ENCODE data around the gene NAB1. TPM values are rescaled to one million over a fixed set of nuclear protein-coding genes. Genes with fewer than 3 reads are reported as not detected.

NAB1 gene
- polyA plus RNA-seq, 1 donor from 2014 or later = 49.8 TPM

GRCh38 chr2:190679391-190679790 lies 30.5 kb downstream of the NAB1 start:
- H2AFZ ChIP-seq (ENCODE audit: low read depth, low read length) = no peak overlapping the region
- H3K79me2 ChIP-seq (replicated peaks; ENCODE audit: insufficient read depth, low read length) = no peaks in the 10 kb centered on the region
- H3K9ac ChIP-seq (ENCODE audit: low read length) = no peak overlapping the region
- H3K4me3 ChIP-seq (ENCODE audit: low read length) = no peak overlapping the region
- H3K4me2 ChIP-seq (ENCODE audit: low read length) = no peak overlapping the region
- H3K9me3 ChIP-seq (ENCODE audit: low read length) = no peaks in the 10 kb centered on the region
- H3K27ac ChIP-seq (ENCODE audit: low read length) = no peak overlapping the region
- no peaks in the 10 kb centered on the region for H3F3A ChIP-seq (ENCODE audit: insufficient read depth, low read length, poor library complexity, severe bottlenecking)
- no peaks in the 10 kb centered on the region for H3K36me3 ChIP-seq (ENCODE audit: insufficient read depth, low read length)
- no peaks in the 10 kb centered on the region for H4K20me1 ChIP-seq (ENCODE audit: insufficient read depth)
- no peaks in the 10 kb centered on the region for H3K27me3 ChIP-seq (ENCODE audit: insufficient read depth, low read depth, low read length)
- TF ChIP-seq REST (IDR thresholded peaks at IDR 0.05; ENCODE audit: borderline replicate concordance) = no peak
- no peak for TF ChIP-seq MXI1 (conservative IDR thresholded peaks at IDR 0.05; ENCODE audit: poor library complexity, severe bottlenecking)
- no peak for TF ChIP-seq TAF1 (IDR thresholded peaks at IDR 0.05; ENCODE audit: low read depth)
- no peak for TF ChIP-seq SMC3 (conservative IDR thresholded peaks at IDR 0.05; ENCODE audit: poor library complexity)
- TF ChIP-seq POLR2AphosphoS5 (IDR thresholded peaks at IDR 0.05) = no peak
- no peak for TF ChIP-seq EZH2 (IDR thresholded peaks at IDR 0.05; ENCODE audit: borderline replicate concordance, insufficient read depth, low read length, poor library complexity, severe bottlenecking)
- no peak for TF ChIP-seq EP300 (conservative IDR thresholded peaks at IDR 0.05; ENCODE audit: poor library complexity, severe bottlenecking)
- TF ChIP-seq, protein P1, sequence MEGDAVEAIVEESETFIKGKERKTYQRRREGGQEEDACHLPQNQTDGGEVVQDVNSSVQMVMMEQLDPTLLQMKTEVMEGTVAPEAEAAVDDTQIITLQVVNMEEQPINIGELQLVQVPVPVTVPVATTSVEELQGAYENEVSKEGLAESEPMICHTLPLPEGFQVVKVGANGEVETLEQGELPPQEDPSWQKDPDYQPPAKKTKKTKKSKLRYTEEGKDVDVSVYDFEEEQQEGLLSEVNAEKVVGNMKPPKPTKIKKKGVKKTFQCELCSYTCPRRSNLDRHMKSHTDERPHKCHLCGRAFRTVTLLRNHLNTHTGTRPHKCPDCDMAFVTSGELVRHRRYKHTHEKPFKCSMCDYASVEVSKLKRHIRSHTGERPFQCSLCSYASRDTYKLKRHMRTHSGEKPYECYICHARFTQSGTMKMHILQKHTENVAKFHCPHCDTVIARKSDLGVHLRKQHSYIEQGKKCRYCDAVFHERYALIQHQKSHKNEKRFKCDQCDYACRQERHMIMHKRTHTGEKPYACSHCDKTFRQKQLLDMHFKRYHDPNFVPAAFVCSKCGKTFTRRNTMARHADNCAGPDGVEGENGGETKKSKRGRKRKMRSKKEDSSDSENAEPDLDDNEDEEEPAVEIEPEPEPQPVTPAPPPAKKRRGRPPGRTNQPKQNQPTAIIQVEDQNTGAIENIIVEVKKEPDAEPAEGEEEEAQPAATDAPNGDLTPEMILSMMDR (IDR thresholded peaks at IDR 0.05; ENCODE audit: poor library complexity, severe bottlenecking) = no peak
- no peak for TF ChIP-seq RAD21 (conservative IDR thresholded peaks at IDR 0.05)
- no peaks in the 10 kb centered on the region for H3K9me2 ChIP-seq (ENCODE audit: insufficient read depth, low read length)

- TF ChIP-seq EP300 (conservative IDR thresholded peaks at IDR 0.05; ENCODE audit: poor library complexity, severe bottlenecking) = no peak
- no peak for TF ChIP-seq EZH2 (IDR thresholded peaks at IDR 0.05; ENCODE audit: borderline replicate concordance, insufficient read depth, low read length, poor library complexity, severe bottlenecking)
- no peak for TF ChIP-seq POLR2AphosphoS5 (IDR thresholded peaks at IDR 0.05)
- no peak for TF ChIP-seq REST (IDR thresholded peaks at IDR 0.05; ENCODE audit: borderline replicate concordance)
- TF ChIP-seq, protein P1 (IDR thresholded peaks at IDR 0.05; ENCODE audit: poor library complexity, severe bottlenecking) = no peak
- no peak for TF ChIP-seq RAD21 (conservative IDR thresholded peaks at IDR 0.05)
- TF ChIP-seq MXI1 (conservative IDR thresholded peaks at IDR 0.05; ENCODE audit: poor library complexity, severe bottlenecking) = no peak
- TF ChIP-seq SMC3 (conservative IDR thresholded peaks at IDR 0.05; ENCODE audit: poor library complexity) = no peak
- no peak for TF ChIP-seq TAF1 (IDR thresholded peaks at IDR 0.05; ENCODE audit: low read depth)
- H4K20me1 ChIP-seq (ENCODE audit: insufficient read depth) = no peaks in the 10 kb centered on the region
- no peak overlapping the region for H2AFZ ChIP-seq (ENCODE audit: low read depth, low read length)
- no peak overlapping the region for H3K4me2 ChIP-seq (ENCODE audit: low read length)
- no peaks in the 10 kb centered on the region for H3K27me3 ChIP-seq (ENCODE audit: insufficient read depth, low read depth, low read length)
- H3K4me3 ChIP-seq (ENCODE audit: low read length) = no peak overlapping the region
- no peaks in the 10 kb centered on the region for H3F3A ChIP-seq (ENCODE audit: insufficient read depth, low read length, poor library complexity, severe bottlenecking)
- H3K27ac ChIP-seq (ENCODE audit: low read length) = no peak overlapping the region
- H3K9me2 ChIP-seq (ENCODE audit: insufficient read depth, low read length) = no peaks in the 10 kb centered on the region
- no peak overlapping the region for H3K9ac ChIP-seq (ENCODE audit: low read length)
- no peaks in the 10 kb centered on the region for H3K9me3 ChIP-seq (ENCODE audit: low read length)
- no peaks in the 10 kb centered on the region for H3K36me3 ChIP-seq (ENCODE audit: insufficient read depth, low read length)
- no peaks in the 10 kb centered on the region for H3K79me2 ChIP-seq (replicated peaks; ENCODE audit: insufficient read depth, low read length)
Measured at GRCh38 chr2:190679813-190680591, 31.1 kb downstream of the NAB1 start.
